AG10803 (cell line): ENCODE results near the gene NDUFA13.
A peak's percentile ranks its signal among the peaks of the same experiment; 100 is the strongest.

Experiments
- DNase-seq: peaks from one replicate; pipeline ENCODE4 v3.0.0; 2010; ENCODE audit warnings: low read depth
- H3K4me3 ChIP-seq: 2 replicates; pipeline ENCODE4 v1.5.1; 2011; ENCODE audit warnings: mild to moderate bottlenecking, low read length, control low read depth
- CTCF ChIP-seq: conservative IDR thresholded peaks from 2 replicates; pipeline ENCODE4 v1.5.1; 2011; ENCODE audit warnings: mild to moderate bottlenecking, low read length, control low read depth, inconsistent platforms

Gene NDUFA13

DNA sequence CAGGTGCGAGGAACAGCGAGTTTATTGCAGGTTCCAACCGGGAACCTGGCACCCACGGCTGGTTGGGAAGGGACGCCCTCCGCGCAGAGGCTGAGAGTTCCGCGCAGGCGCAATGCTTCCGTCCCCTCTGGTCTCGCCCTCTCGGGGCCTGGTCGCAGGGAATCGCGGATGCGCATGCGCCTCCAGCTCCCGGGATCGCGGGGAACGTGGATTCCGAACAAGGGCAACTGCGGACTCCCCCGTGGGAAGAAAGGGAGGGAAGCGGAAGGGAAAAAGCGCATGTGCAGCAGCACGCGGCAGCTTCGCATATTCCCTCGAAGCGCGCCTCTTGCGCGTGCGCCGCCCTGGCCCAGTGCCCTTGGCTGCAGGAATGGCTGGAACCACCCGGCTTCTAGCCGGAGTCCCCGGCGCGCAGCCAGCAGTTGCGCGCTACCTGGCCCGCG lies 1.8 kb upstream of the NDUFA13 start:
- peak overlapping the region; percentile 27 for H3K4me3 ChIP-seq
- no peak for TF ChIP-seq CTCF
- DNase-seq = peak; percentile 56

DNA sequence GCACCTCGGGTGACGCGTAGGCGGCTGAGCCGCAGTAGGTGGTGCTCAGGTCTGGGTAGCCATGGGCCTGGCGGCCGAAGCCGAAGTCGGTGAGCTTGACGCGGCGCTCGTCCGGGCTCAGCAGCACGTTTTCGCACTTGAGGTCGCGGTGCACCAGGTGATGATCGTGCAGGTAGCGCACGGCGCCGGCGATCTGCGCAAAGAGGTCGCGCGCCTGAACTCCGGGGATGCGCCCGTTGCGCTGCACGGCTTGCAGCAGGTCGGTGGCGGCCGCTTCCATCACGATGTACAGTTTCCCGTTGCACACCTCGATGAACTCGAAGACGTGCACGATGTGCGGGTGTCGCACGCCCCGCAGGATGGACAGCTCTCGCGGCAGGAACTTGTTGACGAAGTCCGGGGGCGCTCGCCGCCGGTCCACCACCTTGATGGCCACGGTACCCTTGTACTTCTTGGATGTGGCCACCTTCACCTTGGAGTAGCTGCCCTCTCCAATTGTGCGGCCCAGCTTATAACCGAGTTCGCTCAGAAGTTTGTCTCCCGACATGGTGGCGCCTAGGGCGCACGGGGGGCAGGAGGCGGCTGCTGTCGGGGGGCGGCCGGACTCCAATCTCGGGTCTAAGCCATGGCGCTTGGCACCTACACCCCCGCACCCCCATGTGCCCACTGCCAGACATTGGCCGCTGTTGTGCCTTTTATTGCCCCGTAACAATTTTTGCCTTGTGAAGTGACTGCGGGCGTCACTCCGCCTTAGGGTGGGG lies 964 bp upstream of the NDUFA13 start, which contains the start of gene TSSK6:
Gene TSSK6 (minus strand): TSS at position 668 of the 761 bp plus-strand sequence. CDS start 121 bp downstream, at position 547.
- H3K4me3 ChIP-seq = peak within 1 kb of the TSS; percentile 94
- TF ChIP-seq CTCF = no peak
- no peak for DNase-seq

DNA sequence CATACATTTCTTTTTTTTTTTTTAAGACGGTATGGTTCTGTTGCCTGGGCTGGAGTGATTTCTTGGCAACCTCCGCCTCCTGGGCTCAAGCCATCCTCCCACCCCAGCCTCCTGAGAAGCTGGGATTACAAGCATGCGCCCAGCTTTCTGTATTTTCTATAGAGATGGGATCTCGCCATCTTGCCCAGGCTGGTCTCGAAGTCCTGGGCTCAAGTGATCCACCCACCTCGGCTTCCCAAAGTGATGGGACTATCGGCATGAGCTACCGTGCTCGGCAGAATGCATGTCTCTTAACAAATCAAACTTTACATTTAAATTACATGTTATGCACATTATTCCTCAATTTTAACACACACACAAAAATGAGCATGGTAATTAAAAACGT lies 1.2 kb downstream of the NDUFA13 start:
- TF ChIP-seq CTCF = no peak
- no peak for DNase-seq
- H3K4me3 ChIP-seq = peak overlapping the region; percentile 94

- no peak for TF ChIP-seq CTCF
- no peak for DNase-seq
- H3K4me3 ChIP-seq = no peak overlapping the region
Observed at GRCh38 chr19:19520989-19521388, 5.0 kb downstream of the NDUFA13 start.

DNA sequence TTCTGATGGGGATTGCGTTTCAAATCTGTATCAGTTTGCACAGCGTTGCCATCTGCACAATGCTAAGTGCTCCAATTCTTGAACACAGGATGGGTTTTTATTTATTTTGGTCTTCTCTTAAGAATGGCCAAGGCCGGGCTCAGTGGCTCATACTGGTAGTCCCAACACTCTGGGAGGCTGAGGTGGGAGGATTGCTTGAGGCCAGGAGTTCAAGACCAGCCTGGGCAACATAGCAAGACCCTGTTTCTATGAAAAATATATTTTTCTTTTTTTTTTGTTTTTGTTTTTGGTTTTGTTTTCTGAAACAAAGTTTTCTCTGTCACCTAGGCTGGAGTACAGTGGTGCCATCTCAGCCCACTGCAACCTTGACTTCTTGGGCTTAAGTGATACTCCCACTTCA lies 7.2 kb downstream of the NDUFA13 start:
- no peak for DNase-seq
- no peak overlapping the region for H3K4me3 ChIP-seq
- no peak for TF ChIP-seq CTCF

DNA sequence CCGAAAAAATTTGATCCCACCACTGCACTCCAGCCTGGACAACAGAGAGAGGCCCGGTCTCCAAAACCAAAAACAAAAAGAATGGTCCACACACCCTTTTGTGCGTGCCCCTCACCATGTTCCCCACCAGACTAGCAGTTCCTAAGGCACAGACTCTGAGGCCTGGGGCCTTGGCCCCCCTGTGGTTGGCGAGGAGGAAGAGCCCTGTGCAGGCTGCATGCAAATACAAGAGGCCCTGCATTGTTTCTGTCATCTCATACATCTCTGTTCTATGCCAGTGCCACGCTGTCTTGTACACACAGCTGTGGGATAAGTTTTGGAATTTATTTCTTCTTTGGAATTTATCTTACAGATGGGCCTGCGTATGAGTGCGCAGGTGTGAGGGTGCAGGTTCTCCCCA lies 8.0 kb downstream of the NDUFA13 start:
- no peak for DNase-seq
- TF ChIP-seq CTCF = no peak
- H3K4me3 ChIP-seq = no peak overlapping the region

GRCh38 chr19:19525611-19526380 lies 9.8 kb downstream of the NDUFA13 start:
- no peak for TF ChIP-seq CTCF
- H3K4me3 ChIP-seq = no peak overlapping the region
- DNase-seq = no peak
